ENCODE results near the gene TPST2.

GRCh38 chr22:26535603-26535908 is 54.4 kb downstream of the TPST2 start:
- TF ChIP-seq, protein P1, sequence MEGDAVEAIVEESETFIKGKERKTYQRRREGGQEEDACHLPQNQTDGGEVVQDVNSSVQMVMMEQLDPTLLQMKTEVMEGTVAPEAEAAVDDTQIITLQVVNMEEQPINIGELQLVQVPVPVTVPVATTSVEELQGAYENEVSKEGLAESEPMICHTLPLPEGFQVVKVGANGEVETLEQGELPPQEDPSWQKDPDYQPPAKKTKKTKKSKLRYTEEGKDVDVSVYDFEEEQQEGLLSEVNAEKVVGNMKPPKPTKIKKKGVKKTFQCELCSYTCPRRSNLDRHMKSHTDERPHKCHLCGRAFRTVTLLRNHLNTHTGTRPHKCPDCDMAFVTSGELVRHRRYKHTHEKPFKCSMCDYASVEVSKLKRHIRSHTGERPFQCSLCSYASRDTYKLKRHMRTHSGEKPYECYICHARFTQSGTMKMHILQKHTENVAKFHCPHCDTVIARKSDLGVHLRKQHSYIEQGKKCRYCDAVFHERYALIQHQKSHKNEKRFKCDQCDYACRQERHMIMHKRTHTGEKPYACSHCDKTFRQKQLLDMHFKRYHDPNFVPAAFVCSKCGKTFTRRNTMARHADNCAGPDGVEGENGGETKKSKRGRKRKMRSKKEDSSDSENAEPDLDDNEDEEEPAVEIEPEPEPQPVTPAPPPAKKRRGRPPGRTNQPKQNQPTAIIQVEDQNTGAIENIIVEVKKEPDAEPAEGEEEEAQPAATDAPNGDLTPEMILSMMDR (IDR thresholded peaks at IDR 0.05 in 2 of 3, conservative IDR thresholded peaks at IDR 0.05 in 1 of 3; ENCODE audit: borderline replicate concordance in 1 of 3, insufficient read depth in 1 of 3, low read depth in 2 of 3, low read length in 2 of 3) = no peak
- TF ChIP-seq JUND (IDR thresholded peaks at IDR 0.05) (no peak), RAD21 (IDR thresholded peaks at IDR 0.05; ENCODE audit: low read depth) (no peak), POLR2A (IDR thresholded peaks at IDR 0.05; ENCODE audit: borderline replicate concordance, extremely low read depth, insufficient read depth, insufficient read length) (no peak), ZNF274 (IDR thresholded peaks at IDR 0.05; ENCODE audit: low read depth, low read length) (no peak), FOSL1 (IDR thresholded peaks at IDR 0.05; ENCODE audit: low read depth) (no peak), EGR1 (IDR thresholded peaks at IDR 0.05; ENCODE audit: low read depth) (no peak), TCF7L2 (IDR thresholded peaks at IDR 0.05; ENCODE audit: borderline replicate concordance, extremely low read depth, insufficient read depth, insufficient read length) (no peak), MAX (IDR thresholded peaks at IDR 0.05) (no peak), YY1 (IDR thresholded peaks at IDR 0.05; ENCODE audit: extremely low read depth, insufficient replicate concordance, low read depth, low read length) (no peak), POLR2AphosphoS5 (IDR thresholded peaks at IDR 0.05; ENCODE audit: low read depth, low read length) (no peak), EZH2 (IDR thresholded peaks at IDR 0.05) (no peak)
- TF ChIP-seq, protein P2, sequence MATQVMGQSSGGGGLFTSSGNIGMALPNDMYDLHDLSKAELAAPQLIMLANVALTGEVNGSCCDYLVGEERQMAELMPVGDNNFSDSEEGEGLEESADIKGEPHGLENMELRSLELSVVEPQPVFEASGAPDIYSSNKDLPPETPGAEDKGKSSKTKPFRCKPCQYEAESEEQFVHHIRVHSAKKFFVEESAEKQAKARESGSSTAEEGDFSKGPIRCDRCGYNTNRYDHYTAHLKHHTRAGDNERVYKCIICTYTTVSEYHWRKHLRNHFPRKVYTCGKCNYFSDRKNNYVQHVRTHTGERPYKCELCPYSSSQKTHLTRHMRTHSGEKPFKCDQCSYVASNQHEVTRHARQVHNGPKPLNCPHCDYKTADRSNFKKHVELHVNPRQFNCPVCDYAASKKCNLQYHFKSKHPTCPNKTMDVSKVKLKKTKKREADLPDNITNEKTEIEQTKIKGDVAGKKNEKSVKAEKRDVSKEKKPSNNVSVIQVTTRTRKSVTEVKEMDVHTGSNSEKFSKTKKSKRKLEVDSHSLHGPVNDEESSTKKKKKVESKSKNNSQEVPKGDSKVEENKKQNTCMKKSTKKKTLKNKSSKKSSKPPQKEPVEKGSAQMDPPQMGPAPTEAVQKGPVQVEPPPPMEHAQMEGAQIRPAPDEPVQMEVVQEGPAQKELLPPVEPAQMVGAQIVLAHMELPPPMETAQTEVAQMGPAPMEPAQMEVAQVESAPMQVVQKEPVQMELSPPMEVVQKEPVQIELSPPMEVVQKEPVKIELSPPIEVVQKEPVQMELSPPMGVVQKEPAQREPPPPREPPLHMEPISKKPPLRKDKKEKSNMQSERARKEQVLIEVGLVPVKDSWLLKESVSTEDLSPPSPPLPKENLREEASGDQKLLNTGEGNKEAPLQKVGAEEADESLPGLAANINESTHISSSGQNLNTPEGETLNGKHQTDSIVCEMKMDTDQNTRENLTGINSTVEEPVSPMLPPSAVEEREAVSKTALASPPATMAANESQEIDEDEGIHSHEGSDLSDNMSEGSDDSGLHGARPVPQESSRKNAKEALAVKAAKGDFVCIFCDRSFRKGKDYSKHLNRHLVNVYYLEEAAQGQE (IDR thresholded peaks at IDR 0.05; ENCODE audit: low read depth) = no peak

Measured in HCT116 (cell line).